Body of pancreas (tissue), 4 donors: Measurements from ENCODE around the gene OSBPL2. TPM values are rescaled to one million over a fixed set of nuclear protein-coding genes. Genes with fewer than 3 reads are reported as not detected.

Source experiments
- ATAC-seq: fragments of 150-250 bp; one replicate; pipeline ENCODE4 v1.9.1; 2016
- DNase-seq, 4 donors: peaks; one replicate each; pipeline ENCODE4 v3.0.0-alpha.2; 2019
- H3K27ac ChIP-seq, 4 donors: fragments of 200-600 bp; sonication (generic); 1 replicate in 3 of 4; 2 replicates in 1 of 4; pipeline versions ENCODE4 v1.5.1 to v1.6.1; 2016 to 2019; ENCODE audit warnings: mild to moderate bottlenecking in 1 of 4, mixed read lengths in 1 of 4, moderate library complexity in 1 of 4
- H3K27me3 ChIP-seq, 2 donors: fragments of 200-600 bp; sonication (generic); one replicate each; pipeline ENCODE4 v1.6.0; 2016; ENCODE audit warnings: mild to moderate bottlenecking in 1 of 2
- H3K36me3 ChIP-seq, 2 donors: fragments of 200-600 bp; sonication (generic); replicated peaks in 1 of 2; 2 replicates each; pipeline ENCODE4 v1.5.1; 2016; ENCODE audit warnings: low read depth in 2 of 2; ENCODE audit not compliant: insufficient read depth in 1 of 2
- H3K4me1 ChIP-seq: fragments of 200-600 bp; sonication (generic); one replicate; pipeline ENCODE4 v1.6.0; 2016
- H3K4me3 ChIP-seq, 2 donors: fragments of 200-600 bp; sonication (generic); 1 replicate in 1 of 2; 2 replicates in 1 of 2; pipeline ENCODE4 v1.5.1; 2016 to 2019
- H3K9me3 ChIP-seq, 3 donors: fragments of 200-600 bp; sonication (generic); 1 replicate in 2 of 3; 2 replicates in 1 of 3; pipeline ENCODE4 v1.5.1; 2016
- CTCF ChIP-seq, 7 experiments: fragments of 450-650 bp in 4 of 7; fragments of 200-600 bp in 3 of 7; sonication (generic) in 3 of 7; IDR thresholded peaks; one replicate each; pipeline ENCODE4 v1.5.1; 2016 to 2019; ENCODE audit warnings: antibody characterized with exemption in 7 of 7
- POLR2A ChIP-seq, 3 donors: fragments of 450-650 bp; IDR thresholded peaks; one replicate each; pipeline ENCODE4 v1.6.1; 2016; ENCODE audit warnings: antibody characterized with exemption in 3 of 3, mild to moderate bottlenecking in 2 of 3
- WGBS, 2 donors: methylation state at CpG; one replicate each; pipeline ENCODE4 v1.1.5; 2017; 5-methylcytosine and 5-hydroxymethylcytosine counted together
- intact Hi-C: fragments of 100-400 bp; cut with DNase I; formaldehyde crosslinking; loops from one replicate; pipeline ENCODE4 v1.15.1; 2023
- total RNA-seq, 2 donors: library from RNA; depleted of rRNA; stranded (reverse); fragments of >200 nt; gene quantifications; one replicate each; pipeline ENCODE4 v1.1.0, GENCODE V29; 2016

OSBPL2 gene
- total RNA-seq, 2 donors from 2014 or later = 54.5 to 71.9 TPM

- H3K4me1 ChIP-seq = peaks cover 23% of the 10 kb centered on the region
- no peak overlapping the region for H3K4me3 ChIP-seq
- ATAC-seq (no peak), DNase-seq (no peak)
- WGBS, 2 donors = 93 to 100% methylated on average over 2 to 10 of the region's 10 CpGs
- intact Hi-C loops = no loop called here
- H3K27ac ChIP-seq = no peak overlapping the region
- no peaks in the 10 kb centered on the region for H3K27me3 ChIP-seq
- no peaks in the 10 kb centered on the region for H3K36me3 ChIP-seq
- TF ChIP-seq CTCF (IDR thresholded peaks at IDR 0.05) = no peak
- TF ChIP-seq POLR2A (IDR thresholded peaks at IDR 0.05) = no peak
- no peaks in the 10 kb centered on the region for H3K9me3 ChIP-seq
These were observed 7.6 kb upstream of the OSBPL2 start for GRCh38 chr20:62230696-62231095.

- H3K4me1 ChIP-seq = peaks cover 23% of the 10 kb centered on the region
- no peak overlapping the region for H3K27ac ChIP-seq
- intact Hi-C loops = no loop called here
- no peaks in the 10 kb centered on the region for H3K36me3 ChIP-seq
- ATAC-seq (no peak), DNase-seq (no peak)
- no peak overlapping the region for H3K4me3 ChIP-seq
- TF ChIP-seq POLR2A (IDR thresholded peaks at IDR 0.05) (no peak), CTCF (IDR thresholded peaks at IDR 0.05) (no peak)
- H3K27me3 ChIP-seq = no peaks in the 10 kb centered on the region
- WGBS, 2 donors = 77 to 100% methylated on average over 1 to 6 of the region's 6 CpGs
- H3K9me3 ChIP-seq = no peaks in the 10 kb centered on the region
These were observed 7.0 kb upstream of the OSBPL2 start for GRCh38 chr20:62231292-62231691.

- Histone ChIP-seq H3K27me3 (no peaks in the 10 kb centered on the region), H3K9me3 (no peaks in the 10 kb centered on the region), H3K4me3 (no peak overlapping the region), H3K36me3 (no peaks in the 10 kb centered on the region), H3K27ac (no peak overlapping the region), H3K4me1 (peaks cover 24% of the 10 kb centered on the region)
- no peak for ATAC-seq
- intact Hi-C loops = no loop called here
- peak in 1 of 4 donors; percentile 34 for DNase-seq
- TF ChIP-seq POLR2A (IDR thresholded peaks at IDR 0.05) (no peak), CTCF (IDR thresholded peaks at IDR 0.05) (no peak)
- WGBS, 2 donors = 70 to 85% methylated on average over 5 to 7 of the region's 7 CpGs
These were observed 6.1 kb upstream of the OSBPL2 start for GRCh38 chr20:62232194-62232593.

- TF ChIP-seq POLR2A (IDR thresholded peaks at IDR 0.05) (no peak), CTCF (IDR thresholded peaks at IDR 0.05) (no peak)
- H3K27ac ChIP-seq = no peak overlapping the region
- H3K27me3 ChIP-seq = no peaks in the 10 kb centered on the region
- H3K9me3 ChIP-seq = no peaks in the 10 kb centered on the region
- no peak for DNase-seq
- intact Hi-C loops = no loop called here
- H3K36me3 ChIP-seq = no peaks in the 10 kb centered on the region
- H3K4me1 ChIP-seq = peaks cover 23% of the 10 kb centered on the region
- WGBS, 2 donors = 54 to 74% methylated on average over 7 to 18 of the region's 18 CpGs
- no peak overlapping the region for H3K4me3 ChIP-seq
- no peak for ATAC-seq
These were observed 5.3 kb upstream of the OSBPL2 start for GRCh38 chr20:62232770-62233645.

- 93 to 100% methylated on average over 4 of the region's 4 CpGs for WGBS, 2 donors
- ATAC-seq (no peak), DNase-seq (no peak)
- Histone ChIP-seq H3K27ac (no peak overlapping the region), H3K4me1 (peaks cover 20% of the 10 kb centered on the region), H3K27me3 (no peaks in the 10 kb centered on the region), H3K9me3 (no peaks in the 10 kb centered on the region), H3K36me3 (no peaks in the 10 kb centered on the region), H3K4me3 (no peak overlapping the region)
- TF ChIP-seq POLR2A (IDR thresholded peaks at IDR 0.05) (no peak), CTCF (IDR thresholded peaks at IDR 0.05) (no peak)
- intact Hi-C loops = no loop called here
These were observed 4.6 kb upstream of the OSBPL2 start for GRCh38 chr20:62233684-62234083.
